SK-N-SH treated with all-trans-retinoic acid at 6 μM for 48 hours (cell line): Measurements from ENCODE around the gene SUN3.

Source experiments
- ARNTL ChIP-seq: fragments of 450-650 bp; formaldehyde crosslinking; IDR thresholded peaks from 2 replicates; pipeline ENCODE4 v1.5.0; 2020; ENCODE audit warnings: low read depth, mild to moderate bottlenecking, moderate library complexity, borderline replicate concordance
- BACH2 ChIP-seq: fragments of 250-450 bp; sonication (Bioruptor Pico); IDR thresholded peaks from 2 replicates; pipeline ENCODE4 v1.9.0; 2021; ENCODE audit warnings: mild to moderate bottlenecking, borderline replicate concordance
- PATZ1 ChIP-seq: fragments of 250-450 bp; sonication (Bioruptor Pico); IDR thresholded peaks from 2 replicates; pipeline ENCODE4 v1.8.0; 2020; ENCODE audit warnings: mild to moderate bottlenecking, moderate library complexity, borderline replicate concordance
- ZNF565 ChIP-seq: fragments of 450-650 bp; formaldehyde crosslinking; conservative IDR thresholded peaks from 2 replicates; pipeline ENCODE4 v1.5.0; 2020; ENCODE audit warnings: low read depth, mild to moderate bottlenecking, moderate library complexity
- ZNF8 ChIP-seq: fragments of 450-650 bp; formaldehyde crosslinking; IDR thresholded peaks from 2 replicates; pipeline ENCODE4 v1.5.0; 2020; ENCODE audit warnings: mild to moderate bottlenecking, moderate library complexity
- TF ChIP-seq, protein P1 (sequence below): fragments of 250-450 bp; sonication (Bioruptor Pico); IDR thresholded peaks from 2 replicates; pipeline ENCODE4 v1.8.0; 2021; ENCODE audit warnings: low read depth, mild to moderate bottlenecking, moderate library complexity, borderline replicate concordance

GRCh38 chr7:47991741-47992311 lies 37.1 kb downstream of the SUN3 start:
- no peak for TF ChIP-seq ZNF565
- no peak for TF ChIP-seq ARNTL (CRISPR knock-in tag)
- TF ChIP-seq, protein P1, sequence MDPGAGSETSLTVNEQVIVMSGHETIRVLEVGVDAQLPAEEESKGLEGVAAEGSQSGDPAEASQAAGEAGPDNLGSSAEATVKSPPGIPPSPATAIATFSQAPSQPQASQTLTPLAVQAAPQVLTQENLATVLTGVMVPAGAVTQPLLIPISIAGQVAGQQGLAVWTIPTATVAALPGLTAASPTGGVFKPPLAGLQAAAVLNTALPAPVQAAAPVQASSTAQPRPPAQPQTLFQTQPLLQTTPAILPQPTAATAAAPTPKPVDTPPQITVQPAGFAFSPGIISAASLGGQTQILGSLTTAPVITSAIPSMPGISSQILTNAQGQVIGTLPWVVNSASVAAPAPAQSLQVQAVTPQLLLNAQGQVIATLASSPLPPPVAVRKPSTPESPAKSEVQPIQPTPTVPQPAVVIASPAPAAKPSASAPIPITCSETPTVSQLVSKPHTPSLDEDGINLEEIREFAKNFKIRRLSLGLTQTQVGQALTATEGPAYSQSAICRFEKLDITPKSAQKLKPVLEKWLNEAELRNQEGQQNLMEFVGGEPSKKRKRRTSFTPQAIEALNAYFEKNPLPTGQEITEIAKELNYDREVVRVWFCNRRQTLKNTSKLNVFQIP (CRISPR knock-in tag): no peak
- TF ChIP-seq PATZ1 (CRISPR knock-in tag): no peak
- TF ChIP-seq ZNF8: no peak
- TF ChIP-seq BACH2: no peak
